Fibroblast of peridontal ligament (primary cell): ENCODE results near the gene MIER1.
A peak's percentile ranks its signal among the peaks of the same experiment; 100 is the strongest.
"Not testable (repeated sequence)": the region's sequence is repeated elsewhere in the genome, so short reads cannot be mapped to it uniquely, and the experiment has no call there.

Experiments used
- DNase-seq: peaks from one replicate; pipeline ENCODE4 v3.0.0-alpha.2; 2010; ENCODE audit errors: extremely low read depth

Gene MIER1

DNA sequence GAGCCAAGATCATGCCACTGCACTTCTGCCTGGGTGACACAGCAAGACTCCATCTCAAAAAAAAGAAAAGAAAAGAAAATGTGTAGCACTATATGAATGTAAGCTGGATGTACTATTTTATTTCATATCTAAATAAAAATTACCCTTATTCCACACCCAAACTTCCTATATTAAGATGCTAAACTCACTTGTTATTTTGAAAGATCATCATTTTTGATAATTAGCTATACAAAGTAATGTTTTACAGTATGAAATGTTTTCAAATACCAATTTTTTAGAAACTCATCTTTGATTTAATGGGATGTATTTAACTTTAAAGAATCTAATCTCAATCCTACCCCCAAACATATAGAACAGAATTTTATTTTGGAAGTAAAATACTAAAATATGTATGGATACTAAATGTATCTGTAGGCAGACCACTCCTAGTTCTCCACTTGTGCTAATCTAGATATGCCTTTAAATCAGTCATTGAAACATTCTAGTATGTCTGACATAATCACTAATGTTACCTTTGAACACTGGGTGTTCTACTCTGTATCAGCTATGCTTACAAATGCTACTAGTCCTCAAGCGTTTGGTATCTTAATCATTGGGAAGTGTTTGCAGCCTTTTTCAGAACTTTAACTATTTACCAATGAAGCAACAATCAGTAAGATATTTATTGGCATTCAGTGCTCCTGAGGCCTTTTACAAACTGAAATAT lies 12.9 kb downstream of the MIER1 start:
- DNase-seq = no peak

DNA sequence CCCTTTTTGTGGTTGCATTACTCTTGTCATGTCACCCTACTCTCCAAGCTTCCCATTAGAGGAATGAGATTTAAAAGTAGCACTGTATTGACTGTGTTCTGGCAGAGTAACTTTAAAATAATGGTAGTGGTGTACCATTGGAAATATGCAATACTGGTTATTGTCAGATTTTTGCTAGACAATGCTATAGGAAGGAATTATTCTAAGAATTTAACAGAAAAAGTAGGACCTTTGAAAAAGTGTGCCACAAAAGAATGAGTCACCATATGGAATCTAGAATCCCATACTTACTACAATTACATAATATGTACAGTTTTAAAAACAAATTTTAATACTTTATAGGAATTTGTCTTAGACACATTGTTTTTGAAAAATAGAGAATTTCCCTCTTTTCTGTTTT lies 13.8 kb downstream of the MIER1 start:
- peak; percentile 54 for DNase-seq

DNA sequence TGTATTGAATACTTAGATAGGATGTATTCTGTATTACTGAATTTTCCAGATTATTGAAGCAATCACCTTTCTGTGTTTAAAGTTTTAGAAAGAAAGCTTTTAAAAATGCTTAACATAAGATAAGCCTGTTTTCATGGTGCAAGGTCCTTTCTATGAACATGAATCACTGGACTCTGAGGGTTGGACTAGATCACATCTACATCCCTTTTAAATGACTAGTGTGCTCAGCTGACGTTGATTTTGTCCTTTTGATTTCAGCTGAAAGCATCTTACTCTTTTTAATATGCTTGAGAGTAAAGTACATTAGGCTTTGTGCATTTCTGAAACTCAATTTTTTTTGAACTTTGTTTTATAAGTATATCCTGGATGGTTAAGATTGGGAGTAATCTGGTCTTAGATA lies 16.2 kb downstream of the MIER1 start:
- DNase-seq = peak; percentile 58

DNA sequence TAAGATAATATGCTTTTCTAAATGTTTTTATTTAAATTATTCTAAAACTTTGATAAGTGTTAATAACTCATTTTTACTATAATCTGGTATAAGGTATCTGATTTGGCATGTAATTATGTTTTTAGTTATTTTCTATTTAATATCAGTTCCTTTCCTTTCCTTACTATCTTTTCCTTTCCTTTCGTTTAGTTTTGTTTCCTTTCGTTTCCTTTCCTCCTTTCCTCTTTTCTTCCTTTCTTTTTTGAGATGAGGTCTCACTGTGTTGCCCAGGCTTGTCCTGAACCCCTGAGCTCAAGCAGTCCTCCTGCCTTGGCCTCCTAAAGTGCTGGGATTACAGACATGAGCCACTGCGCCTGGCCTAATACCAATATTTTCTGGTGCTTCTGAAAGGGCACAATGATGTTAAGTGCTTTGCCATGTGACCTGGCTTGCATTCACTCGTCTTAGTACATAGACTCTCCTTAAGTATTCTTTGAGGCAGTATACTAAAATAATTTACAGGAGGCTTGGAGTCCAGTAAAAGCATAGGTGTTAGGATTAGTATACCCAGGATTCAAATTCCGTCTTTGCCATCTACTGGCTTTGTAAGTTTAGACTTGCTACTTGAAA lies 18.7 kb downstream of the MIER1 start:
- peak; percentile 28 for DNase-seq

DNA sequence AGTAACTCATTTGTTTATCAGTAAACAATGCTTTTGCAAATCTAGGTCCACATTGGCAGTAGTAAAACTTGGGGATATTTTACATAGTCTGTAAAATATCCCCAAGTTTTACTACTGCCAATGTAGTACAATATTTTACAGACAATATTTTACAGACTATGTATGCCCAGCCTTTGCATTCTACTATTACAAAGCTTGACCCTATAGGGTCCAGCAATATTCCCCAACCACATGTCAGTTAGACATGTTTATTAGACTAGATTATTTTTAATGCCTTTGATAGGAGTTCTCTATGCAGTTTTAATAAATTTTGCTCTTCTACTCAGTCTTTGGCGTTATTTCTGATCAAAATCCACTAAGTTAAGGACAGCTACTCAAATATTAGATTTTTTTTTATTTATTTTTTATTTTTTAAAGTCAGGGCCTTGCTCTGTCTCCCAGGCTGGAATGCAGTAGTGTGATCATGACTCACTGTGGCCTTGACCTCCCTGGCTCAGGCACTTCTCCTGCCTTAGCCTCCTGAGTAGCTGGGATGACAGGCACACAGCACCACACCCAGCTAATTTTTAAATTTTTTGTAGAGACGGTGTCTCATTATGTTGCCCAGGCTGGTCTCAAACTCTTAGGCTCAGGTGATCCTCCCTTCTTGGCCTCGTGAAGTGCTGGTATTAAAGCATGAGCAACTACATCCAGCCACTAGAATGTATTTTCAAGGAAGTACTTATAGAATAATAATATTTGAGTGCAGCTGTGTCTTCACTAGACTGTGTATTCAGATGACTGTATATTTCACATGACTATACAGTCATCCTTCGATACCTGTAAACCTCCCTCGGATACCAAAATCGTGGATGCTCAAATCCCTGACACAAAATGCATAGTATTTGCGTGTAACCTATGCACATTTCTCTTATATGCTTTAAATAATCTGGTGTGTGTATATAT lies 19.8 kb downstream of the MIER1 start:
- peak; percentile 74 for DNase-seq

DNA sequence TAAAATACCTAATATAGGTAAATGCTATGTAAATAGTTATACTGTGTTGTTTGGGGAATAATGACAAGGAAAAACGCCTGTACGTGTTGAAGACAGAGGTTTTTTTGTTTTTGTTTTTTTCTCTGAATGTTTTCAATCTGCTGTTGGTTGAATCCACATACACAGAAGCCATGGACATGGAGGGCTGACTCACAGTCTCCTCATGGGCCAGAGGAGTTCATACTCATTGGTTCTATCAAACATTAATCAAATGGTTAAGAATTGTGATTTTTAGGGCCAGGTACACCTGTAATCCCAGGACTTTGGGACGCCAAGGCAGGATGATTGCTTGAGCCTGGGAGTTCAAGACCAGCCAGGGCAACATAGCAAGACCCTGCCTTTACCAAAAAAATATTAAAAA lies 20.5 kb downstream of the MIER1 start:
- no peak for DNase-seq

DNA sequence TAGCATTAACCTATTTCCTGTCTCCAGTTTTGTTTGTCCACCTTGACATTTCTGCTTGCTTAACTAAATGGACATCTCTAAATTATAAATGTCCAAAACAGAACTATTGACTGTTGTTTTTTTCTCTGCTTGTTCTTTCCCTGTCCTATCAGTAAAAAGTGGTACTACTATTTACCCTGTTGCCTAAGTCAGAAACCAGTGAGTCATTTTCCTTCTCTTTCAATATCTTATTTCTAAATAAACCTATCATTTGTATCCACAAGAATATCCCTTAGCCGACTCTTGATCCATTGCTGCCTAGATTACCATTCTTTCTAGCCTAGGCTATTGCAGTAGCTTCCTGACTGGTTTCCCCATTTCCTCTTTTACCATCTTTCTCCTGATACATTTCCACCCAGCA lies 22.5 kb downstream of the MIER1 start:
- peak; percentile 45 for DNase-seq

DNA sequence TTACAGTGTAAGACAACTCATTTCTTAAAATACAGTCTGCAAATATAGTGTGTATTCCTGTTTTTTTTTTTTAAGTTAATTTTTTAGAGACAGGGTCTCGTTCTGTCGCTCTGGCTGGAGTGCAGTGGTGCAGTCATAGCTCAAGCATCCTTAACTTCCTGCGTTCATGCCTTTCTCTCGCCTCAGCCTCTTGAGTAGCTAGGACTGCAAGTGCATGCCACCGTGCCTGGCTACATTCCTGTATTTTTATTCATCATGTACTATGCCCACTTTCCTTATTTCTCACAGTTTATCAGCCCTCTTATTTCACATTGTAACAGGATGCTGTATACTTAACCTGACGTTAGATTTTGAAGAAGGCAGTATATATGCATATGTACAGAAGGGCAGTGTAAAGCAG lies 26.7 kb downstream of the MIER1 start:
- DNase-seq = peak; percentile 42

GRCh38 chr1:66954208-66954607 lies 29.4 kb downstream of the MIER1 start:
- no peak for DNase-seq

DNA sequence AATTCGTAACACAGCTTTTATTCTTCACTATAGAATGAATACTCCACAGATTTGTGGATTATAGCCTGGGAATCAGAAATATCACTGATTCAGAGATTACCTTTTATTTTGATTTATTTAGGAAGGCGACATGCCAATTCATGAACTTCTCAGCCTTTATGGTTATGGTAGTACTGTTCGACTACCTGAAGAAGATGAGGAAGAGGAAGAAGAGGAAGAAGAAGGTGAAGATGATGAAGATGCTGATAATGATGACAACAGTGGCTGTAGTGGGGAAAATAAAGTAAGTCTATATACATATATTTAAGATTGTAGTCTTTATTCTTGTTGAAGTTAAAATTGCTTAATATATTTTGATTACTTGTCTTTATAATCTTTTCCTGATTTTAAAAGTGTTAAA lies 33.1 kb downstream of the MIER1 start:
- no peak for DNase-seq

GRCh38 chr1:66966188-66966873 lies 41.5 kb downstream of the MIER1 start:
- DNase-seq = not testable (repeated sequence)

DNA sequence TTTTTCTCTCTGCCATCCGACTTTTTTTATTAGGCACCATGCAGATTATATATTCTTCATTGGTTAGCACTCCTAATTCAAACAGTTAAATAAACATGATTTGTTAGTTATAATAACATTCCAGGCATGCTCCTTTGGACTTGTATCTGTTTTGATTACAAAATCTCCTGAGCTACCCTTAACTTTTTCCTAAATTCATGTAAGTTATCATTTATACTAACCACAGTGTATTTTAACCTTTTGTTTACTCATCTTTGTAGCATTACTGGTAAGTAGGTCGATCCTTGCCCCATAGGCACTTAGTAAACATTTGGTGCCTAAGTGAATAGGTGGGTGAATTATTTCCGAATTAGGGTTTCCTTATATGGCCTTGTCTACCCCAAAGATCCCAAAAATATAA lies 43.8 kb downstream of the MIER1 start:
- peak; percentile 22 for DNase-seq

GRCh38 chr1:66978201-66978600 lies 53.4 kb downstream of the MIER1 start:
- no peak for DNase-seq

DNA sequence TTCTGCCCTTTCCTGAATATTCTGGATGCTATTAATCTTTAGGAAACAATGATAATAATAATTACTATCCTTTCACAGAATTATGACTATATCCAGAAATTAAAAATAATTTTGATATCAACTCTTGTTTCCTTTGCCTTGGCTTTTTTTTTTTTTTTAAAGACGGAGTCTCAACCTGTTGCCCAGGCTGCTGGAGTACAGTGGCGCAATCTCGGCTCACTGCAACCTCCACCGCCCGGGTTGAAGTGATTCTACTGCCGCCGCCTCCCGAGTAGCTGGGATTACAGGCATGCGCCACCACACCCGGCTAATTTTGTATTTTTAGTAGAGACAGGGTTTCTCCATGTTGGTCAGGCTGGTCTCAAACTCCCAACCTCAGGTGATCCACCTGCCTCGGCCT lies 54.8 kb downstream of the MIER1 start:
- DNase-seq = not testable (repeated sequence)

GRCh38 chr1:66980745-66981367 lies 56.1 kb downstream of the MIER1 start:
- DNase-seq = peak; percentile 42

GRCh38 chr1:66981679-66982078 lies 56.9 kb downstream of the MIER1 start:
- peak; percentile 69 for DNase-seq

DNA sequence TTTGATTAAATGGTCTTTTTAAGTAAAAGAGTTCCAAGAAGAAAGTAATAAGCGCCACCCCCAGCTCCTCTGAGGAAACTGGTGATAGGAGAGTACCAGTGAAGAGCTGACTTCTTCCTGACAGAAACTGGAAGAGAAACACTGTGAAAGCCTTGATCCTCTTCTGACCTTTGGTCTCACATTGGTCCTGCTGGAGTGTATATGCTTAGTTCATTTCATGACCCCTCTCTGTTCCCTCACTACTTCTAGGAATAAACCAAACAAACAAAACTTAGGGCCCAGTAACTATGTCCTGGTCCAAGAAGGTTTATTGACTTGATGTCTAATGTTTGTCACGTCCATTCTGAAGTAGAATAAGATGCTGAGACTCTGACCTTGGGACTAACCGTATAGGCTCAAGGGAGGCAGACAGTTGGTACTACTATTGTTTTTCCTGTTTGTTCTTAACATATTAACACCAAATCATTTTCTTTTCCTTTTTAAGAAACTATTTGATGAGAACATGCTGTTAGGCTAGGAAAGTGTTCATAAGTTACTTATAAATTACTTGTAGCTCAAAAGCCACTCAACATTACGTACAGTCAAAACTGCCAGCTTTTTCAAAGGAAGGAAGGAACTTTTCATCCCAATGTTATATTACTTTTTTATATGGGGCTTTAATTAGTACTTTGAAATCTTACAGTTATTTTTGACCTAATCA lies 57.9 kb downstream of the MIER1 start:
- no peak for DNase-seq

- no peak for DNase-seq
Measured at GRCh38 chr1:66984491-66984890, 59.7 kb downstream of the MIER1 start.

DNA sequence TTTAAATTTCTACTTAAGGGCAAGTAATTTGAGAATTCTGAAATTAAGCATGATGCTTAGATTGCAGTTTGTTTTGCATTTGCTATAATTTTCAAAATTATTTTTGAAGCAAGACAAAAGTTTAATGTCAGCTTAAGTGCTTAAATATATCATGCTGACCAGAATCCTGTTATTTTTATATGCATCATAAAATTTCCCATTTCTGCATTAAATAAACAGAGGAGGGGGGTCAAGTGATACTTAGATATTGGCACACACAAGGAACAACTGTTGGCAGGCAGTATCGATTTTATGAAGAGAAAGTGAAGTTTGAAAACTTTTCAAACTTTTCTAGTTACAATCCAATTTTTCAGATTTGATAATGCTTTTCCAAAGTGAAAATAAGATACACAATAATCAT lies 61.0 kb downstream of the MIER1 start:
- no peak for DNase-seq

- DNase-seq = no peak
Measured at GRCh38 chr1:66993076-66993475, 68.3 kb downstream of the MIER1 start.
